K562 (cell line): Measurements from ENCODE around the gene ABCC1. TPM values are rescaled to one million over a fixed set of nuclear protein-coding genes. Genes with fewer than 3 reads are reported as not detected.
A peak's percentile ranks its signal among the peaks of the same experiment; 100 is the strongest.

Source experiments
- BRCA1 ChIP-seq, 2 experiments: fragments of 450-650 bp in 1 of 2; sonication (generic) in 1 of 2; formaldehyde crosslinking in 1 of 2; IDR thresholded peaks; 2 replicates each; pipeline versions ENCODE4 v1.5.0 to v1.6.1; 2017 to 2020; ENCODE audit warnings: mild to moderate bottlenecking in 1 of 2, missing genetic modification reagents in 1 of 2
- BRD4 ChIP-seq: fragments of 200-600 bp; sonication (generic); IDR thresholded peaks from 2 replicates; pipeline ENCODE4 v1.6.1; 2017; ENCODE audit warnings: inconsistent platforms
- CREB5 ChIP-seq: fragments of 250-450 bp; sonication (Bioruptor Pico); IDR thresholded peaks from 2 replicates; pipeline ENCODE4 v1.5.0; 2020; ENCODE audit warnings: mild to moderate bottlenecking
- FIP1L1 ChIP-seq: fragments of 200-400 bp; formaldehyde crosslinking; IDR thresholded peaks from 2 replicates; pipeline ENCODE4 v1.6.1; 2018; ENCODE audit warnings: mild to moderate bottlenecking, low read depth, low read length; ENCODE audit not compliant: poor library complexity, severe bottlenecking
- LCOR ChIP-seq: sonication (generic); formaldehyde crosslinking; IDR thresholded peaks from 2 replicates; pipeline ENCODE4 v1.8.0; 2022; ENCODE audit warnings: mild to moderate bottlenecking, missing genetic modification reagents
- MLLT1 ChIP-seq, 2 experiments: fragments of 450-650 bp; IDR thresholded peaks; 2 replicates each; pipeline ENCODE4 v1.6.1; 2016
- SMAD4 ChIP-seq: fragments of 250-450 bp; sonication (Bioruptor Pico); conservative IDR thresholded peaks from 2 replicates; pipeline ENCODE4 v1.8.0; 2021; ENCODE audit warnings: inconsistent platforms, mild to moderate bottlenecking, moderate library complexity
- TAF1 ChIP-seq: IDR thresholded peaks from 2 replicates; pipeline ENCODE4 v1.6.1; 2011; ENCODE audit warnings: mild to moderate bottlenecking, low read length, moderate library complexity; ENCODE audit not compliant: insufficient read depth, control insufficient read depth, severe bottlenecking; ENCODE audit errors: extremely low read depth
- ZNF280B ChIP-seq: fragments of 250-450 bp; sonication (Bioruptor Pico); IDR thresholded peaks from 2 replicates; pipeline ENCODE4 v1.5.1; 2021; ENCODE audit warnings: mild to moderate bottlenecking
- ZNF316 ChIP-seq: fragments of 450-650 bp; IDR thresholded peaks from 2 replicates; pipeline ENCODE4 v1.6.1; 2016
- ZNF408 ChIP-seq: fragments of 250-450 bp; sonication (Bioruptor Pico); IDR thresholded peaks from 2 replicates; pipeline ENCODE4 v1.4.0; 2020; ENCODE audit warnings: low read depth, mild to moderate bottlenecking, moderate library complexity
- polyA plus RNA-seq, 8 experiments: library from polyadenylated mRNA; depleted of rRNA in 4 of 8; stranded (reverse) in 5 of 8; unstranded in 3 of 8; fragments of >200 nt; fragmentation: Nextera tagmentation in 2 of 8; fragmentation: Illumina TruSeq in 1 of 8; extraction: Ambion mirVana in 2 of 8; extraction: Trizol in 1 of 8; gene quantifications; 2 replicates each; pipeline versions ENCODE4 v1.2.1 to v1.2.3, GENCODE V29; 2011 to 2014; ENCODE audit warnings: inconsistent platforms in 1 of 8, missing spikeins in 1 of 8
- total RNA-seq, 7 experiments: library from RNA; depleted of rRNA in 6 of 7; stranded (reverse); fragments of >200 nt in 6 of 7; fragmentation: Illumina TruSeq in 2 of 7; extraction: Trizol in 2 of 7; gene quantifications; 2 replicates each; pipeline versions ENCODE4 v1.2.1 to v1.2.3, GENCODE V29; 2011 to 2021; ENCODE audit warnings: low replicate concordance in 1 of 7
- TF ChIP-seq, protein P1 (sequence below): sonication (generic); formaldehyde crosslinking; IDR thresholded peaks from 2 replicates; pipeline ENCODE4 v1.4.0; 2020; ENCODE audit warnings: mild to moderate bottlenecking, missing genetic modification reagents

ABCC1 gene
- total and polyA plus RNA-seq, 9 of the 15 experiments (the other 6 are each of a cell fraction or from before 2014, with no cell fraction given): 3.9 to 41.6 (median 10.0) TPM

GRCh38 chr16:16022683-16023064 is 73.3 kb downstream of the ABCC1 start (continued):
- TF ChIP-seq SMAD4 (CRISPR knock-in tag): peak; percentile 94
- peak; percentile 84 for TF ChIP-seq ZNF316
- no peak for TF ChIP-seq CREB5 (CRISPR knock-in tag)
- no peak for TF ChIP-seq BRCA1 (IDR thresholded peaks at IDR 0.05)
- TF ChIP-seq BRCA1 (CRISPR knock-in tag; IDR thresholded peaks at IDR 0.05): no peak
- no peak for TF ChIP-seq ZNF408 (CRISPR knock-in tag)
- TF ChIP-seq TAF1: no peak
- peak in 1 of 2 experiments; percentile 43; a peak in 1 of 4 replicates for TF ChIP-seq MLLT1 (IDR thresholded peaks at IDR 0.05)
- TF ChIP-seq BRD4: 0 out of 2 replicates have a peak, but pooled peaks have one; percentile 12
- no peak for TF ChIP-seq FIP1L1
- no peak for TF ChIP-seq ZNF280B (CRISPR knock-in tag)
- TF ChIP-seq, protein P1, sequence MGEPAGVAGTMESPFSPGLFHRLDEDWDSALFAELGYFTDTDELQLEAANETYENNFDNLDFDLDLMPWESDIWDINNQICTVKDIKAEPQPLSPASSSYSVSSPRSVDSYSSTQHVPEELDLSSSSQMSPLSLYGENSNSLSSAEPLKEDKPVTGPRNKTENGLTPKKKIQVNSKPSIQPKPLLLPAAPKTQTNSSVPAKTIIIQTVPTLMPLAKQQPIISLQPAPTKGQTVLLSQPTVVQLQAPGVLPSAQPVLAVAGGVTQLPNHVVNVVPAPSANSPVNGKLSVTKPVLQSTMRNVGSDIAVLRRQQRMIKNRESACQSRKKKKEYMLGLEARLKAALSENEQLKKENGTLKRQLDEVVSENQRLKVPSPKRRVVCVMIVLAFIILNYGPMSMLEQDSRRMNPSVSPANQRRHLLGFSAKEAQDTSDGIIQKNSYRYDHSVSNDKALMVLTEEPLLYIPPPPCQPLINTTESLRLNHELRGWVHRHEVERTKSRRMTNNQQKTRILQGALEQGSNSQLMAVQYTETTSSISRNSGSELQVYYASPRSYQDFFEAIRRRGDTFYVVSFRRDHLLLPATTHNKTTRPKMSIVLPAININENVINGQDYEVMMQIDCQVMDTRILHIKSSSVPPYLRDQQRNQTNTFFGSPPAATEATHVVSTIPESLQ: no peak
- TF ChIP-seq LCOR: 0 out of 2 replicates have a peak, but pooled peaks have one; percentile 18
